ENCODE data around the gene TMEM209. TPM values are rescaled to one million over a fixed set of nuclear protein-coding genes. Genes with fewer than 3 reads are reported as not detected.

TMEM209 gene
- total RNA-seq (2022; extraction: Qiagen RNA extraction), result 12.0 to 15.9 TPM (median 14.2 TPM) in 5 replicates

DNA sequence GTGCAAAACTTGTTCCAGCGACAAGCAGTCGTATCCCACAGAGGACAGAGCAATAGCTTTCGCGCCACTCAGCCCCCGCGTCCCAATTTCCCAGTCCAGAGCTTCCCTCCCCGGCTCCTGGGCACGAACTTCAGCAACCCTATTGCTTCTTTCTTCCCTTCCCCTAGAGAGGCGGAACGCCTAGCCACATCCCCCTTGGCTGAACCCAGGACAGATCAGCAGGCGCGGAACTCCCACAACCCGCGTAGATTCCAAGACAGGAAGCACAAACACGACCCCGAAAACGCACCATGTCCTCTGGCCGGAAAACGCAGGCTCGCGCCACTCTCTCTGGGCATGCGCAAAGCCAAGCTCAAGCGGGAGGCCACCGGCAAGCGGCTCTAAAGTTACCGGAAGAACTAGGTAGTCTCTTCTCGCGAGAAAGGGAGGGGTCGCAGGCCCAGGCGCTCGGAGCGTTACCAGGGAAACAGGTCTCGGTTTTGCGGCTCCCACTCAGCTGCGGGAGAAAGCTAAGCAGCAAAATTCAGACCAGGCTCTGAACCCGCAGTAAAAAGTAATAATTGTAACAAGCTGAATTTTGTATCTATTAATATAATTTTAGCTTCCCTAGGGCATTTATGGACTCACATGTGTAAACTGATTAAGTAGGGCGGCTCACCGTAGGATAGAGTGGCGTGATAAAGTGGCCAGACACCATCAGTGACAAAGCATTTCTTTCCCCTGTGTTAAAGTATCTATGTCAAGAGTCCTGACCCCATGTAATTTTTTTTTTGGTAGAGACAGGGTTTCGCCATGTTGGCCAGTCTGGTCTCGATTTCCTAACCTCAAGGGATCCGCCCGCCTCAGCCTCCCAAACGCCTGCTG lies at the start of gene TMEM209:
Gene TMEM209 (minus strand): TSS at position 323 of the 864 bp plus-strand sequence. CDS start 31 bp downstream, at position 292.

DNA sequence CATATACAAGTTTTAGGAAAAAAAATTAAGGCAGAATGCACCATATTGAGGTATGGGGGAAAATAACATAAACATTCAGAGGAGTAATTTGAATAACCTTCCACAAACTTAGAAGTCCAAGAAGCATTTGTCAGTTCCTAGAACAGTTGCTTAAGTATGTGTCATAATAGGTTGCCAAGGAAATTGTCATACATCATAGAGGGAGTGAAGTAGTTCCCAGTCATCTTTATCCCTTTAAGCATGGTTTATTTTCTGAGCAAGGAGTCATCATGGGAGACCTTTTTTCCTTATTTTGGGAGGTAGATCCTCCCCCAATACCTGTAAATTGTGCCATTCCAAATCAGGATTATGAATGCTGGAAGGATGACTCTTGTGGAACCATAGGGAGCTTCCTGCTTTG lies 2.4 kb upstream of the TMEM209 start, which contains the start of gene SSMEM1:
Gene SSMEM1 (plus strand): TSS at position 219 of the 400 bp plus-strand sequence. CDS start 51 bp downstream, at position 270.

Other genes starting within 250 kb of the TMEM209 start
- 24.1 to 28.3 TPM (median 25.2 TPM) in 5 replicates for gene ZC3HC1, start 154.0 kb downstream of the TMEM209 start, total RNA-seq (2022; extraction: Qiagen RNA extraction)
- gene KLHDC10, start 134.9 kb downstream of the TMEM209 start, total RNA-seq (2022; extraction: Qiagen RNA extraction), result 9.9 to 15.7 TPM (median 13.6 TPM) in 5 replicates
- not detected in 5 replicates for gene SSMEM1, start 2.5 kb upstream of the TMEM209 start, total RNA-seq (2022; extraction: Qiagen RNA extraction)
- 0.09 TPM in 1 of 5 replicates, not detected in the others for gene CPA2, start 61.5 kb upstream of the TMEM209 start, total RNA-seq (2022; extraction: Qiagen RNA extraction)
- 3.3 to 5.3 TPM (median 4.3 TPM) in 5 replicates for gene CPA4, start 87.8 kb upstream of the TMEM209 start, total RNA-seq (2022; extraction: Qiagen RNA extraction)
- gene CPA5, start 139.4 kb upstream of the TMEM209 start, total RNA-seq (2022; extraction: Qiagen RNA extraction), result not detected in 5 replicates
- gene CPA1, start 175.1 kb upstream of the TMEM209 start, total RNA-seq (2022; extraction: Qiagen RNA extraction), result not detected in 5 replicates
- gene CEP41, start 235.6 kb upstream of the TMEM209 start, total RNA-seq (2022; extraction: Qiagen RNA extraction), result 10.4 to 13.8 TPM (median 11.6 TPM) in 5 replicates